K562 treated with DMSO at 1 percent for 4 hours (cell line): ENCODE data around the gene KCNJ16. TPM values are rescaled to one million over a fixed set of nuclear protein-coding genes. Genes with fewer than 3 reads are reported as not detected.

Source experiments
- total RNA-seq: library from RNA; unstranded; fragments of 300-600 nt; gene quantifications from 2 replicates; pipeline ENCODE4 v1.2.3, GENCODE V29; 2022; ENCODE audit not compliant: insufficient read depth

The KCNJ16 gene
- total RNA-seq, result not detected in 2 replicates

GRCh38 chr17:70074956-70075355 is at the start of gene KCNJ16:
Gene KCNJ16 (plus strand): TSS chr17:70075225. CDS start chr17:70132088, 56,863 bp downstream.

DNA sequence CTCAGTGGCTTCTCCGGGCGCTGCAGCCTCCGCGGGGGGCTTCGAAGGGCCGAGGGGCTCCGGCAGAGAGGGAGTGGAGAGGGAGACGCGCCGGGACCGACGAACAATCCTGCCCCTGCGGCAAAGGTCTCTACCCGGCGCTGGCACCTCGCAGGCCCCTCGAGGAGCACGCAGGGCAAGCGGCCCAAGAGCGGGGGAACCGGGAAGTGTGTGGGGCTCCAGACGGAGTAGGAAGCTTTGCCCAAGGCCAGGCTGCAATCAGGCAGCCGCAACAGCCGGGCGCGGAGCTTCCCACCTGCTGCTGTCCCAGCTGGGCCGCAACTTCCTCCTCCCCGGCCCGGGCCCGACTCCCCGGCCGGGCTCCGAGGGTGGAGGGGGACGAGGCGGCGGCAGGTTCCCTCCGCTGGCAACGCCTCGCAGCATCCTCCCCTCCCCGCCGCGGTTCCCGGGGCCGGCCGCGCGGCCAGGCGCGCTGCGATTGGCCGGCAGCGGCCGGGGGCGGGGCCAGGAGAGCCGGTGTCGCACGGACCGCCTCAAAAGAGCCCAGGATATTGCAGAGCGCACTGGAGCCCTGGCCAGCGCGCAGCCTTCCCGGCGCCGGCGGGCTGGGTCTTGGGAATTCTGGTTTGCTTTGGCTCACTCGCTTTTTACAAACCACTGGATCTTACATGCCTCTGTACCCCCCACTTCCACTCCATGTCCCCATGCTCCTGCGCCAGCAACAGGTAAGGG is 94.1 kb downstream of the KCNJ16 start, which contains the start of gene KCNJ2:
KCNJ2 (plus strand) TSS at position 556 of the 732 bp plus-strand sequence. CDS start 5,508 bp downstream, outside the sequence.

Other genes with a start within 250 kb of the KCNJ16 start
- not detected in 2 replicates for gene KCNJ2, start 94.3 kb downstream of the KCNJ16 start, total RNA-seq